Stimulated activated CD4-positive, alpha-beta T cell treated with anti-CD3 and anti-CD28 coated beads, Interleukin-4, amount 100 ng/mL, for 24 hours (primary cell): ENCODE results near the gene ARHGEF19.
"Not testable (repeated sequence)": the region's sequence is repeated elsewhere in the genome, so short reads cannot be mapped to it uniquely, and the experiment has no call there.

Source experiments
- DNase-seq: peaks from one replicate; pipeline ENCODE4 v3.0.0-alpha.2; 2020

ARHGEF19 gene

GRCh38 chr1:16212251-16212961 lies at the start of gene ARHGEF19:
TSS of gene ARHGEF19 (minus strand) at chr1:16212652. CDS start at chr1:16209054, 3,598 bp downstream.
- no peak for DNase-seq

- no peak for DNase-seq
These were observed 49.6 kb upstream of the ARHGEF19 start for GRCh38 chr1:16262067-16262466.

GRCh38 chr1:16260814-16261213 lies 48.4 kb upstream of the ARHGEF19 start:
- no peak for DNase-seq

- no peak for DNase-seq
These were observed 46.2 kb upstream of the ARHGEF19 start for GRCh38 chr1:16258591-16259135.

- DNase-seq: no peak
These were observed 45.5 kb upstream of the ARHGEF19 start for GRCh38 chr1:16257968-16258367.

GRCh38 chr1:16257556-16257955 lies 45.1 kb upstream of the ARHGEF19 start:
- DNase-seq: not testable (repeated sequence)

GRCh38 chr1:16256478-16256877 lies 44.0 kb upstream of the ARHGEF19 start:
- no peak for DNase-seq

- no peak for DNase-seq
These were observed 41.9 kb upstream of the ARHGEF19 start for GRCh38 chr1:16254263-16254928.

- no peak for DNase-seq
These were observed 41.0 kb upstream of the ARHGEF19 start for GRCh38 chr1:16253332-16253922.

GRCh38 chr1:16252912-16253311 lies 40.5 kb upstream of the ARHGEF19 start:
- no peak for DNase-seq

GRCh38 chr1:16251381-16251780 lies 38.9 kb upstream of the ARHGEF19 start:
- DNase-seq: no peak

- no peak for DNase-seq
These were observed 38.2 kb upstream of the ARHGEF19 start for GRCh38 chr1:16250524-16251251.

- no peak for DNase-seq
These were observed 37.3 kb upstream of the ARHGEF19 start for GRCh38 chr1:16249596-16250241.

- DNase-seq: no peak
These were observed 36.4 kb upstream of the ARHGEF19 start for GRCh38 chr1:16248603-16249516.

- no peak for DNase-seq
These were observed 35.6 kb upstream of the ARHGEF19 start for GRCh38 chr1:16248007-16248436.

- no peak for DNase-seq
These were observed 35.0 kb upstream of the ARHGEF19 start for GRCh38 chr1:16247441-16247840.

GRCh38 chr1:16246961-16247360 lies 34.5 kb upstream of the ARHGEF19 start:
- no peak for DNase-seq

- DNase-seq: not testable (repeated sequence)
These were observed 33.8 kb upstream of the ARHGEF19 start for GRCh38 chr1:16246239-16246638.

- no peak for DNase-seq
These were observed 33.2 kb upstream of the ARHGEF19 start for GRCh38 chr1:16245476-16246196.

- DNase-seq: no peak
These were observed 32.3 kb upstream of the ARHGEF19 start for GRCh38 chr1:16244650-16245285.
